ENCODE data around the gene MGMT.

Gene MGMT

GRCh38 chr10:129784291-129784690 lies 317.2 kb downstream of the MGMT start:
- H3K4me3 ChIP-seq (ENCODE audit: insufficient read depth, low read depth, low read length): no peak overlapping the region
- no peaks in the 10 kb centered on the region for H3K27me3 ChIP-seq (ENCODE audit: control insufficient read depth, insufficient read depth, low read length, poor library complexity, severe bottlenecking)
- no peaks in the 10 kb centered on the region for H3K36me3 ChIP-seq (ENCODE audit: control insufficient read depth, insufficient read depth, low read length)
- no peaks in the 10 kb centered on the region for H3K4me1 ChIP-seq (ENCODE audit: control insufficient read depth, insufficient read depth, low read length)
- WGBS, 2 experiments: 91 to 97% methylated on average over 6 of the region's 6 CpGs
- H3K9me3 ChIP-seq (ENCODE audit: control insufficient read depth, low read length): no peaks in the 10 kb centered on the region
- no peak overlapping the region for H3K27ac ChIP-seq (ENCODE audit: insufficient read depth, low read depth, low read length, poor library complexity, severe bottlenecking)

GRCh38 chr10:129784891-129785290 lies 317.9 kb downstream of the MGMT start:
- Histone ChIP-seq H3K4me1 (ENCODE audit: control insufficient read depth, insufficient read depth, low read length) (no peaks in the 10 kb centered on the region), H3K27ac (ENCODE audit: insufficient read depth, low read depth, low read length, poor library complexity, severe bottlenecking) (no peak overlapping the region), H3K4me3 (ENCODE audit: insufficient read depth, low read depth, low read length) (no peak overlapping the region), H3K27me3 (ENCODE audit: control insufficient read depth, insufficient read depth, low read length, poor library complexity, severe bottlenecking) (no peaks in the 10 kb centered on the region), H3K36me3 (ENCODE audit: control insufficient read depth, insufficient read depth, low read length) (no peaks in the 10 kb centered on the region), H3K9me3 (ENCODE audit: control insufficient read depth, low read length) (no peaks in the 10 kb centered on the region)
- WGBS, 2 experiments: 88 to 90% methylated on average over 13 of the region's 13 CpGs

GRCh38 chr10:129785536-129785981 lies 318.5 kb downstream of the MGMT start:
- Histone ChIP-seq H3K27me3 (ENCODE audit: control insufficient read depth, insufficient read depth, low read length, poor library complexity, severe bottlenecking) (no peaks in the 10 kb centered on the region), H3K9me3 (ENCODE audit: control insufficient read depth, low read length) (no peaks in the 10 kb centered on the region), H3K4me1 (ENCODE audit: control insufficient read depth, insufficient read depth, low read length) (no peaks in the 10 kb centered on the region), H3K4me3 (ENCODE audit: insufficient read depth, low read depth, low read length) (no peak overlapping the region), H3K27ac (ENCODE audit: insufficient read depth, low read depth, low read length, poor library complexity, severe bottlenecking) (no peak overlapping the region), H3K36me3 (ENCODE audit: control insufficient read depth, insufficient read depth, low read length) (no peaks in the 10 kb centered on the region)
- WGBS, 2 experiments: 87 to 89% methylated on average over 16 of the region's 16 CpGs

GRCh38 chr10:129786216-129786615 lies 319.2 kb downstream of the MGMT start:
- no peak overlapping the region for H3K4me3 ChIP-seq (ENCODE audit: insufficient read depth, low read depth, low read length)
- H3K36me3 ChIP-seq (ENCODE audit: control insufficient read depth, insufficient read depth, low read length): no peaks in the 10 kb centered on the region
- no peaks in the 10 kb centered on the region for H3K27me3 ChIP-seq (ENCODE audit: control insufficient read depth, insufficient read depth, low read length, poor library complexity, severe bottlenecking)
- H3K4me1 ChIP-seq (ENCODE audit: control insufficient read depth, insufficient read depth, low read length): no peaks in the 10 kb centered on the region
- no peak overlapping the region for H3K27ac ChIP-seq (ENCODE audit: insufficient read depth, low read depth, low read length, poor library complexity, severe bottlenecking)
- H3K9me3 ChIP-seq (ENCODE audit: control insufficient read depth, low read length): no peaks in the 10 kb centered on the region
- WGBS, 2 experiments: 90 to 92% methylated on average over 10 of the region's 10 CpGs

GRCh38 chr10:129787557-129787956 lies 320.5 kb downstream of the MGMT start:
- no peaks in the 10 kb centered on the region for H3K27me3 ChIP-seq (ENCODE audit: control insufficient read depth, insufficient read depth, low read length, poor library complexity, severe bottlenecking)
- H3K4me1 ChIP-seq (ENCODE audit: control insufficient read depth, insufficient read depth, low read length): no peaks in the 10 kb centered on the region
- no peaks in the 10 kb centered on the region for H3K36me3 ChIP-seq (ENCODE audit: control insufficient read depth, insufficient read depth, low read length)
- no peak overlapping the region for H3K27ac ChIP-seq (ENCODE audit: insufficient read depth, low read depth, low read length, poor library complexity, severe bottlenecking)
- H3K4me3 ChIP-seq (ENCODE audit: insufficient read depth, low read depth, low read length): no peak overlapping the region
- no peaks in the 10 kb centered on the region for H3K9me3 ChIP-seq (ENCODE audit: control insufficient read depth, low read length)
- 85 to 86% methylated on average over 5 of the region's 5 CpGs for WGBS, 2 experiments

- H3K36me3 ChIP-seq (ENCODE audit: control insufficient read depth, insufficient read depth, low read length): no peaks in the 10 kb centered on the region
- WGBS, 2 experiments: 94 to 95% methylated on average over 10 of the region's 10 CpGs
- no peaks in the 10 kb centered on the region for H3K9me3 ChIP-seq (ENCODE audit: control insufficient read depth, low read length)
- H3K4me1 ChIP-seq (ENCODE audit: control insufficient read depth, insufficient read depth, low read length): no peaks in the 10 kb centered on the region
- H3K27me3 ChIP-seq (ENCODE audit: control insufficient read depth, insufficient read depth, low read length, poor library complexity, severe bottlenecking): no peaks in the 10 kb centered on the region
- H3K4me3 ChIP-seq (ENCODE audit: insufficient read depth, low read depth, low read length): no peak overlapping the region
- H3K27ac ChIP-seq (ENCODE audit: insufficient read depth, low read depth, low read length, poor library complexity, severe bottlenecking): no peak overlapping the region
Measured at GRCh38 chr10:129788215-129788614, 321.2 kb downstream of the MGMT start.

GRCh38 chr10:129790715-129791446 lies 323.8 kb downstream of the MGMT start:
- WGBS, 2 experiments: 94 to 97% methylated on average over 17 of the region's 17 CpGs

GRCh38 chr10:129792141-129792540 lies 325.1 kb downstream of the MGMT start:
- WGBS, 2 experiments: 96 to 97% methylated on average over 7 of the region's 7 CpGs
- Histone ChIP-seq H3K27me3 (ENCODE audit: control insufficient read depth, insufficient read depth, low read length, poor library complexity, severe bottlenecking) (no peaks in the 10 kb centered on the region), H3K27ac (ENCODE audit: insufficient read depth, low read depth, low read length, poor library complexity, severe bottlenecking) (no peak overlapping the region), H3K36me3 (ENCODE audit: control insufficient read depth, insufficient read depth, low read length) (no peaks in the 10 kb centered on the region), H3K4me1 (ENCODE audit: control insufficient read depth, insufficient read depth, low read length) (no peaks in the 10 kb centered on the region), H3K4me3 (ENCODE audit: insufficient read depth, low read depth, low read length) (no peak overlapping the region), H3K9me3 (ENCODE audit: control insufficient read depth, low read length) (no peaks in the 10 kb centered on the region)

More at GRCh38 chr10:129790715-129791446, 323.8 kb downstream of the MGMT start:
- Histone ChIP-seq H3K27ac (ENCODE audit: insufficient read depth, low read depth, low read length, poor library complexity, severe bottlenecking) (no peak overlapping the region), H3K36me3 (ENCODE audit: control insufficient read depth, insufficient read depth, low read length) (no peaks in the 10 kb centered on the region), H3K9me3 (ENCODE audit: control insufficient read depth, low read length) (no peaks in the 10 kb centered on the region), H3K4me1 (ENCODE audit: control insufficient read depth, insufficient read depth, low read length) (no peaks in the 10 kb centered on the region), H3K4me3 (ENCODE audit: insufficient read depth, low read depth, low read length) (no peak overlapping the region), H3K27me3 (ENCODE audit: control insufficient read depth, insufficient read depth, low read length, poor library complexity, severe bottlenecking) (no peaks in the 10 kb centered on the region)

GRCh38 chr10:129792864-129793263 lies 325.8 kb downstream of the MGMT start:
- Histone ChIP-seq H3K9me3 (ENCODE audit: control insufficient read depth, low read length) (no peaks in the 10 kb centered on the region), H3K4me3 (ENCODE audit: insufficient read depth, low read depth, low read length) (no peak overlapping the region)
- 93 to 96% methylated on average over 10 of the region's 10 CpGs for WGBS, 2 experiments

GRCh38 chr10:129793479-129793878 lies 326.4 kb downstream of the MGMT start:
- H3K27ac ChIP-seq (ENCODE audit: insufficient read depth, low read depth, low read length, poor library complexity, severe bottlenecking): no peak overlapping the region
- H3K36me3 ChIP-seq (ENCODE audit: control insufficient read depth, insufficient read depth, low read length): no peaks in the 10 kb centered on the region
- 93 to 94% methylated on average over 6 of the region's 6 CpGs for WGBS, 2 experiments

More at GRCh38 chr10:129792864-129793263, 325.8 kb downstream of the MGMT start:
- Histone ChIP-seq H3K36me3 (ENCODE audit: control insufficient read depth, insufficient read depth, low read length) (no peaks in the 10 kb centered on the region), H3K4me1 (ENCODE audit: control insufficient read depth, insufficient read depth, low read length) (no peaks in the 10 kb centered on the region), H3K27me3 (ENCODE audit: control insufficient read depth, insufficient read depth, low read length, poor library complexity, severe bottlenecking) (no peaks in the 10 kb centered on the region), H3K27ac (ENCODE audit: insufficient read depth, low read depth, low read length, poor library complexity, severe bottlenecking) (no peak overlapping the region)

More at GRCh38 chr10:129793479-129793878, 326.4 kb downstream of the MGMT start:
- Histone ChIP-seq H3K4me3 (ENCODE audit: insufficient read depth, low read depth, low read length) (no peak overlapping the region), H3K4me1 (ENCODE audit: control insufficient read depth, insufficient read depth, low read length) (no peaks in the 10 kb centered on the region), H3K27me3 (ENCODE audit: control insufficient read depth, insufficient read depth, low read length, poor library complexity, severe bottlenecking) (no peaks in the 10 kb centered on the region), H3K9me3 (ENCODE audit: control insufficient read depth, low read length) (no peaks in the 10 kb centered on the region)

Data from ectodermal cell (in vitro differentiated cells).